SK-N-MC (cell line): Measurements from ENCODE around the gene C1orf53.

Experiments used
- EZH2 ChIP-seq: fragments of 200-600 bp; sonication (generic); IDR thresholded peaks from one replicate; pipeline ENCODE4 v1.6.1; 2017; ENCODE audit warnings: antibody characterized with exemption
- POLR2AphosphoS5 ChIP-seq: IDR thresholded peaks from 2 replicates; pipeline ENCODE4 v1.6.1; 2012; ENCODE audit warnings: mild to moderate bottlenecking, low read depth, low read length, borderline replicate concordance

DNA sequence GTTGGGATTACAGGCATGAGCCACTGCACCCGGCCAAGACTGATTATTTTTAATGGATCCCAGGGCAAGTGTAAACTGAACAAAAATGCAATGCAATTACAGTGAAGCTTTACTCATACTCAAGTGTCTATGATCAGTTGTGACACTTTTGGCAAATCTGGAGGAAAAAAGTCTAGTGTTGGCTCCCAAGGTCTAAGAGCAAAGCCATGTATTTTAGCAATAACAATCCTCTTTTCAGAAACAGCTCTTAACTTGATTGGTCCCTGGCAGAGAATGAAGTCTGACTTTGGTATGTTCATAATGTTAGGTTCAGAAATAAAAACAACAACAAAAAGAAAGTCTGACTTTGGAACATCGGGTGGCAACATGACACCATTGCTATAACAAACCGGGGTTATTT, 40.2 kb upstream of the C1orf53 start:
- TF ChIP-seq EZH2, result no peak
- TF ChIP-seq POLR2AphosphoS5, result no peak
